Activated CD4-positive, CD25-positive, alpha-beta regulatory T cell (primary cell): ENCODE data around the gene ANKAR.
A peak's percentile ranks its signal among the peaks of the same experiment; 100 is the strongest.
"Not testable (repeated sequence)": the region's sequence is repeated elsewhere in the genome, so short reads cannot be mapped to it uniquely, and the experiment has no call there.

Experiments
- DNase-seq, 4 experiments: peaks; one replicate each; lab custom pipeline; 2025; lab: John Stamatoyannopoulos, UW

ANKAR gene

DNA sequence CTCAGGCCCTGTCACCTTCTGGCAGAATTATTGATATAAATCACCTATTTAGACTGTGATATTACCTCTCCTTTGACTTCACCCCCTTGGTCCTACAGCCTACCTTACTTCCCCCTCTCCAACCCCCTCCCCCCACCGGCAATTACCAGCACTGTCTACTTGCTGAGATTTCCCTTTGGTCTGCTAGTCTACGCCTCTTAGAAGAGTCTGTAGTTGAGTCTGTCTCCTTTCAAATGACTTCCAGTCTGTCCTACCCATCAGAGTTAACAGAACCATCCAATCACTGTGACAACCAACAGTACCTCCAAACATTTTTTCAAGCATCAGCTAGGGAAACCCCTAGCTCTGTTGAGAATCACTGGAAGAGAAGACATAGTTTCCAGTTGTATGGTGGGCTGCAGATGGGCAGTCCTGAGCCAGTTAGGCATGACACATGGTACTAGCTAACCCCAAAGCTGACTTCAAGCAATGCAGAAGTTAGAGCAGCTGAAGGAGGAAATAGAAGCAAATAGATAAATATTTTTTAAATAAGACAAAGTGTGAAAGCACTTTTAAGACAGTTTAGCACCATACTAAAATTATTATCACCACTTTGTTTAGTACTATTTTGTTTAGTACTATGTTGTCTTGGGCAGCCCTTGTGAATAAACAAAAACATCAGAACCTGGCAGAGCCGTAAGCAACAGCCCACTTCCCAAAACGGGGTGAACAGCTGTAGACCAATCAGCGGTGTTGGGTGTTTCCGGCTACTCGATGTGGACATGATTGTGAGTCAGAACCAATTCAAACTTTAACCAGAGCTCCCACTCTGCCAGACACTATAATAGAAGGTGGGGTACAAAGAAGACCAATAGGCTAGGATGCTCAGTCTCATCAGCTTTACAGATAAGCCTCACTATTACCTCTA, 15.9 kb upstream of the ANKAR start:
- no peak for DNase-seq

DNA sequence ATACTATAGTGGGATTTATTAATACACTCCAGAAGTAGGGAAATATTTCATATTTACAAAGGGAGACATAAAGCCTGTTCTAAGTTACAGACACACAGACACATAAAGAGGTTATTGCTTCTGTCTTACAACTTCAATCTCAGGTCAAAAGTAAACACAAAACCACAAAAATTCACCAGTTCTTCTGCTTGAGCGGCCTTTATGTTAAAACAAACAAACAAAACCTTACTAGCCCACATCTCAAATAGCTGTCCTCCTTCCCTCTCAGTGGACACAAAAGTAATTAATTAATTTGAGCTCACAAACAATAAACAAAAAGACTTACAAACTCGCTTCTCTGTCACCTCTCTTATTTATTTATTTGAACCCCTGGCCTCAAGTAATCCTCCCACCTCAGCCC, 14.7 kb upstream of the ANKAR start:
- DNase-seq, result no peak

DNA sequence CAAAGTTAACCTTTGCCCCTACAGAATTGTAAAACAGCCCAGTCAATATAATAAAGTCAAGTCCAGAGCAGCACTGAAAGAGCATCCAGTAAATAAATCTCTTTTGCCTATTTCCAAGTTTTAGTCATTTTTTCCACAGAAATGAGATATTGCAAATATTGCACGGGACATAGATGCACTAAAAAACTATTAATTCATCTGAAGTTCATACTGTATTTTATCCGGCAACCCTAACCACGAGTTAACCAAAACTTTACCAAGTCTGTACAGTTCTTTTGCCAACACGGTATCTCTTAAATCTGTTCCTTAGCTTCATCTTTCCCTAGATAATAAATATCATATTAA, 13.7 kb upstream of the ANKAR start:
- no peak for DNase-seq

DNA sequence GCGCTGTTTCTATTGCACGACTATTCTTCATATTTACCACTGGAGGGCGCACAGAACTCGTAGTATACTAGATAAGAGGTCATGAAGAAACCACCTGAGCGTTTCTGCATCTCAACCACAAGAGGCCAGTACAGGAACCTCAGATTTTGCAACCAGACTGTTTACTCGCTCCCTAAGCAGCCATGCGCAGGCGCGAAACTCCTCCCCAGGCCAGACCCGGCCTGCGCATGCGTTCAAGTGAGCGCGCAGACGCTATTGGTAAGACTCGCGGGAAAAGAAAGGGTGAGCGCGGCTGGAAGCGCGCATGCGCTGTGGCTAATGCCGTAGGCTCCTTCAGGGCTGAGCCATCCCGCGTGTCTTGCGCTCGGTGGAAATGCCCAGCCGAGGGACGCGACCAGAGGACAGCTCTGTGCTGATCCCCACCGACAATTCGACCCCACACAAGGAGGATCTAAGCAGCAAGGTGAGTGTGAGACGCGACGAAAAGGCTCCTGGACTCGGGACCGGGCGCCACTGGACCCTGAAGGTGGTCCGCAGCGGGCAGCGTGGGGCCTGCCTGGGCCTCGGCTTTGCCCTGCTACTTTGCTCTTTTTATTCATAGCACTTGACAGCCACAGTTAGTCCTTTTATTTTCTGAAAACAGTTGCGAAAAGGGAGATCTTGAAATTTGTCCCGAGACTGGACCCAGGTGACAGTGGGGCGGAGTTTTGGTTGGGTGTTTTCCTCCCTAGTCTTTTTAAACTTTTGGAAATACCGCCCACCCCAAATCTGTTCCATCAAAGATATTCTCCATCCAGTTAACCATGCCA, 13.1 kb upstream of the ANKAR start, which contains the start of gene ASNSD1:
Gene ASNSD1, plus strand, starts transcription at position 312 of the 809 bp plus-strand sequence. CDS start 4,674 bp downstream, outside the sequence.
- DNase-seq, result peak; percentile 94 to 98 (median 96)

DNA sequence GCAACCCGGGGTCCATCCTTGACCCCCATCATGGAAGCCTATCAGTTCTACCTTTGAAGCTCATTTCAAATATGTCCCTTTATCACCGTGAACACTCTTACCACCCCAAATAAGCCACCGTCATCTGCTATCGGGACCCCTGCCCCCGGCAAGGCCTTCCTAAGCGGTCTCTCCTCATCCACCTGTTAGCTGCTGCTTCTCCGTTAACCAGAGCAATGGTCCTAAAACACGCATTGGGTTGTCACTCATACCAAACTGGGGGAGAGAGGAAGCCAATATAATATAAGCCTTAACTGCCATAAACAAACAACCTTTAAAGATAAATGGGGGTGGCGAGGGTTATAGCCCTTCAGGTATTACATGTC, 12.5 kb upstream of the ANKAR start:
- no peak for DNase-seq

DNA sequence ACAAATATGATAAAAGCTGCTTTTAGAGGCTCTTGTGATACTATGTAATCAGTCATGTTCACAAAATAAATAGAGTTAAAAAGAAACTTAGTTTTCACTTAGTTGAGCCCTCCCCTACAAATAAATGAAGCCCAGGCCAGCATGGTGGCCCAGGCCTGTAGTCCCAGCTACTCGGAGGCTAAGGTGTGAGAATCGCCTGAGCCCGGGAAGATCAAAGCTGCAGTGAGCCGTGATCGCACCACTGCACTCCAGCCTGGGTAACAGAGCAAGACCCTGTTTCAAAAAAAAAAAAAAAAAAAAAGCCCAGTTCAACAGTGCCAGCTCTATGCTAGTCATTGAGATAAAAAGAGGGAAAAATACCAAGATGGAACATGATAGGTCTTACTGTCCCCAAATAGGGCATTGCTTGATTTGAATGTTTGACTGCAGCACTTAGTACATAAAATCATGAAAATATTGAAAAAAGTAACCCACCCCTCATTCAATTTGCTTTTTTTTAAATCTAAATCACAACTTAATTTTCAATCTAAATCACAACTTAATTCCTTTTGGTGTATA, 11.7 kb upstream of the ANKAR start:
- no peak for DNase-seq

DNA sequence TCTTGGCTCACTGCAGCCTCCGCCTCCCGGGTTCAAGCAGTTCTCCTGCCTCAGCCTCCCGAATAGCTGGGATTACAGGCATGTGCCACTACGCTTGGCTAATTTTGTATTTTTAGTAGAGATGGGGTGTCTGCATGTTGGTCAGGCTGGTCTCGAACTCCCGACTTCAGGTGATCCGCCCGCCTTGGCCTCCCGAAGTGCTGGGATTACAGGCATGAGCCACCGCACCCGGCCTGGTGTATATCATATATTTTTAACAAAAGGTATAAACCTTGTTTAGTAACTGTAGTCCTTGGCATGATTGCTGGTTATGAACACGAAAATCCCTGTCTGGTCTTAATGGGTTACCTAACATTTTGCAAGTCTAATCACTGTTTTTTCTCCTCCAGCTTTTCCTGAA, 11.2 kb upstream of the ANKAR start:
- not testable (repeated sequence) for DNase-seq

DNA sequence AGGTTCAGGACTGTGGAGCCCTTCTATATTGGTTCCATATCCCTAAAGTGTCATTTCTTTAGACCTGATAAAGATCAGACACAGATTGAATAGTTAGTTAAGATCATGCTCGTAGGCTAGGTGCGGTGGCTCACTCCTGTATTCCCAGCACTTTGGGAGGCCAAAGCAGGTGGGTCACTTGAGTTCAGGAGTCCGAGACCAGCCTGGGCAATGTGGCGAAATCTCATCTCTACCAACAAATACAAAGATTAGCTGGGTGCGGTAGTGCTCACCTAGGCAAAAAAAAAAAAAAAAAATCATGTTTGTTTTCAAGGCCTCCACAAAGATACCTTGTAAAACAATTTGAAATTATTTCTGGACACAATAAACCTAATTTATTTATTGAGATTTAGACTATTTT, 4.6 kb upstream of the ANKAR start:
- DNase-seq, result no peak

DNA sequence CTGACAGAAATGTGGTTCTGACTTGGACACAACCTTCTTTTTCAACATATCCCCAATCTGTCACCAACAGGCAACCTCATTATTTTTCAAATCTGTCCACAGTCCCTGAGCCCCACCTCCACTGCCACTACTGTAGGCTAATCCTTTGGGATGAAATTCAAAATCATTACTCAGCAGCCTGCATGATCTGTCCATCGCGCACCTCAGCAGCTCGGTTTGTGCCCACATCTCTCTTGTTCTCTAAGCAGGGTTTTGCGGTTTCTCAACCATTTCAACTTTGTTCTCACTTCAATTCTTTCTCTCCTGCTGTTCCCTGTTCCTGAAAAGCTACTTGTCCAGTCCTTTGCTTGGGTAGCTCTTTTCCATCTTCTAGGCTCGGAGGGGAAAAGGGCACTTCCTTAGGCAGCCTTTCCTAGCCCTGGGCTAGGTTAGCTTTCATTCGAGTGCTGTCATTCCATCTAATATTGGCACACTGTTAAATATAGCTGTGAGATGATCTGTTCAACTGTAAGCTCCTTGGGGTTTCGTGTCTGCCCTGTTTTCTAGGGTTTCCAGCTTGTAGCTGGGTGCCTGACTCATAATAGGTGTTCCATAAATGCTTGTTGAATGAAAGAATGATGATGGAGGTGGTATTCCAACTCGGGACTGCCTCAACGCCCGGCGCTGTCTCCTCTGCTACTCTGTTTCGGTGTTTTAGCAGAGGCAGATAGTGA, 653 bp upstream of the ANKAR start:
- DNase-seq, result no peak

DNA sequence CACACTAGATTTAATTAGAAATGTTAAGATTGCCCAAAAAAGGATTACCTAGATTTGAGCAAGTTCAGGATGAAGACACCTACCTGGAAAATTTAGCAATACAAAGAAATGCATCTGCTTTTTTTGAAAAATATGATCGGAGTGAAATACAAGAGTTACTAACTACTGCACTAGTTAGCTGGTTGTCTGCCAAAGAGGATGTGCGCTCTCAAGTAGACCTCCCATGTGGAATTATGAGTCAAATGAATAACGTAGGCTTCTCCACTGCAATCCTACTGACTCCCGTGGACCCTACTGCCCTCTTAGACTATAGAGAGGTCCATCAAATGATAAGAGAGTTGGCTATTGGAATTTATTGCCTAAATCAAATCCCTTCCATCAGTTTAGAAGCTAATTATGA, 2.0 kb downstream of the ANKAR start:
- no peak for DNase-seq

DNA sequence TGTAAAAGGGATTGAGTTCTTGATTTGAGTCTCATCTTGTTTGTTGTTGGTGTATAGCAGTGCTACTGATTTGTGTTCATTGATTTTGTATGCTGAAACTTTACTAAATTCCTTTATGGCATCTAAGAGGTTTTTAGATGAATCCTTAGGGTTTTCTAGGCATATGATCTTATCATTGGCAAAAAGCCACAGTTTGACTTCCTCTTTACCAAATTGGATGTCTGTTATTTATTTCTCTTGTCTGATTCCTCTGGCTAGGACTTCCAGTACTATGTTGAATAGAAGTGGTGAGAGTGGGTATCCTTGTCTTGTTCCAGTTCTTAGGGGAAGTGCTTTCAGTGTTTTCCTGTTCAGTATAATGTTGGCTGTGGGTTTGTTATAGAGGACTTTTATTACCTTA, 4.8 kb downstream of the ANKAR start:
- DNase-seq, result no peak

DNA sequence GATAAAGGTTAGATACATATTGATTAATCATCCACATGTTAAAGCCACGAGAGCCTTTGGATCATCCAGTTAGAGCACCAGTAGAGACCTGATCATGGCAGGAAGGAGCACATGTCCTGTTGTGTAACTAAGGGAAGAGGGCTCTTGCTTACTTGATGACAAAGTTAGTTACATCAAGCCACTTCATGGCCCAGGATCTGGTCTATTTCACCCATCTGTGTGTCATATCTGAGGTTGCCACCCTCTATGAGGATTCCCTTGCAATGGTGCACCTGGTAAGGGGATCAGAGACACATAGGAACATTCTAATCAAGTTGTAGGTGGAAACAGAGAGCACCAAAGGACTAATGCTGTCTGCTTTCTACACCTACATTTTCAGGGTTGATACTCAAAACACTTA, 6.7 kb downstream of the ANKAR start:
- no peak for DNase-seq

DNA sequence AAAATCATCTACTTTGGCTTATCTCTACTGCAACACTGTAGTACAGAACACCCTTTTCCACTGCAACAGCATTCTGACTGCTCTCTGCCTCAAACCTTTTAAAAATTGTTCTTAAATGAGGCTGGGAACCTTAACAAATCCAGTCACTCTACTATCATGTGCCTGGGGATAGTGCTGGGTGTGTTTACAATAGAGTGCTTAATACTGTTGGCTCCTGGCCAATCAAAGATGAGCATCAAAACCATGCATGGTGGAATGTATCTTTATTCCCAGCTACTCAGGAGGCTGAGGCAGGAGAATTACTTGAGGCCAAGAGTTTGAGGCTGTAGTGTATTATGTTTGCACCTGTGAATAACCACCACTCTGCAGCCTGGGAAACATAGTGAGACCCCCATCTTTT, 7.4 kb downstream of the ANKAR start:
- no peak for DNase-seq

DNA sequence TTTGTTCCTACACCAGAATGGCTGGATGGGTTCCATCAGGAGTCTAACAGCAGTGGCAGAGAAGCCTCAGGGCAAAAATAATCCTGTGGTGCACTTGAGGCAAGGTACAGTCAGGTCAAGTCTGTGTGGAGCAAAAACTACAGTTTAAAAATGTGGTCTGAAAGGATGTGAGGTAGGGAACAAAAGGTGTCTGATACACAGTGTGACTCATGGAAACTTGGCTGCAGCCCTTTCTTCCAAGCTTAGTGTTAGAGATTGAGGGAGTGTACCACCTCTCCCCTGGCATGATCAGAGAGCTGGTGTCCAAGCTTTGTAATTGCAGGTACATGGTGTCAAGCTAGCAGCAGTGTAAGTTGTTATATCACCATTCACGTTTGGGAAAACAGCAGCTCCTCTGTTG, 8.9 kb downstream of the ANKAR start:
- no peak for DNase-seq

DNA sequence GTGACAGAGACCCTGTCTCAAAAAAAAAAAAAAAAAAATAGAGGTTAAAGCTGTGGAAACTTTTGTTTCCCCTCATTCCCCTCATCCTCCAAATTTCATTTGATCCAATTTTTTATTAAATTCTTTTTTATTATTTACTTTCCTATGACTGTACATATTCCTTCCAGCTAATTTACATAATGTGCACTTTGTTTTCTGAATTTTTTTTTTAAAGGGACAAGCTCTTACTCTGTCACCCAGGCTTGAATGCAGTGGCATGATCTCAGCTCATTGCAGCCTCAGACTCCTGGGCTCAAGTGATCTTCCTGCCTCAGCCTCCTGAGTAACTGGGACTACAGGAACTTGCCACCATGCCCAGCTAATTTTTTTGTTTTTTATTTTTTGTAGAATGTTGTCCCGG, 10.3 kb downstream of the ANKAR start:
- DNase-seq, result no peak

DNA sequence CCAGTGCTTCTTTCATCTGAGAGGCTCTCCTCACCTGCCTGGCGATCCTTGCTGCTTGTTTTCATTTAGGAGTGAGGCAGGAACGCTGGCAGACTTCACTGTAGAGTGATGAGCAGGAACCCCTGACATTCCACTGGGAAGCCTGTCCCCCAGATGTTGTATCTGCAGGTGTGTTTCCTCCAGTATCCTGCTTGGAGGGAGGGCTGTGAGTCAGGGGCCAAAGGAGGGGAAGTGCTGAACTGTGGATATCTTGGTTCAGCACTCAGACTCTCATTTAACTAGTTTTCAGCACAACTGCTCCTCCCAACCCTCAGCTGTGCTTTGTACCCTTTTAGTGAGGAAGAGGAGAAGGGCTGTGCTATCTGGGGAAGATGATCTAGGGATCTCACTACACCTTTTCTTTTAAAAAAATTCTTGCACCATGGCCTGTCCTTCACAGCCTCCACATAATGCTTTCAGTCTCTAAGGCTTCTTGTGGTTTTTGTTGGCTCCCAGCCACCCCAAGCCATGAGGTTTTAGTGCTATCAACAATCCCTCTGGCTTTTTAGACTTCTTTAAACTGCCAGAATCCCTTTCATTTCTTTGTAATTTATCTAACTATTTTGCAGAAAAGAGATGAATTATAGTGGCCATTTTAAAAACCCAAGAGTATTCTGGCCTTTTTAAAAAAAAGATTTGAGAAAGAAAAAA, 11.2 kb downstream of the ANKAR start:
- no peak for DNase-seq

DNA sequence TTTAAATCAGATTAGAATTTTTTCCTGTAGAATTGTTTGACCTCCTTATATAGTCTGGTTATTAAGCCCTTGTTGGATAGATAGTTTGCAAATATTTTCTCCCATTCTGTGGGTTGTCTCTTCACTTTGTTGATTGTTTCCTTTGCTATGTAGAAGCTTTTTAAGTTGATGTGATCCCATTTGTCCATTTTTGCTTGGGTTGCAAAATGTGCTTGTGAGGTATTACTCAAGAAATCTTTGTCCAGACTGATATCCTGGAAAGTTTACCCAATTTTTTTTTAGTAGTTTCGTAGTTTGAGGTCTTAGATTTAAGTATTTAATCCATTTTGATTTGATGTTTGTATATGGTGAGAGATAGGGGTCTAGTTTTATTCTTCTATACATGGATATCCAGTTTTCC, 13.3 kb downstream of the ANKAR start:
- DNase-seq, result not testable (repeated sequence)

DNA sequence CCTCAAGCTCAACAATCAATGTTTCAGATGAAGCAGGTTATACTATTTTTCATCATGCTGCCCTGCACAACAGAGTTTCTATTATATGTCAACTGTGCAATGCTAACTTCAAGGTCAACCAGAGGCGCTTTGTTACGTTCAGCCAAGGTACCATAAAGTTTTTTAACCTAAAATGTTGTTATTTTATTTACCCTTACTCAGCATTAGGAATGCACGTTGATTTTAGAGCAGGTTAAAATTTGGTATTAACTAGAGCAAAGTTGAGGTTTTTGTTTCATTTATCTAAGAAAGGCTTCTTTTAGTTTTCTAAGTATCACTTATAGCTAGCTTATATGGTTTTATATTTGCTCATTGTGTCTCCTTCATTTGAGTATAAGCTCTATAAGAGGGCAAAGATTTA, 21.8 kb downstream of the ANKAR start:
- DNase-seq, result no peak

DNA sequence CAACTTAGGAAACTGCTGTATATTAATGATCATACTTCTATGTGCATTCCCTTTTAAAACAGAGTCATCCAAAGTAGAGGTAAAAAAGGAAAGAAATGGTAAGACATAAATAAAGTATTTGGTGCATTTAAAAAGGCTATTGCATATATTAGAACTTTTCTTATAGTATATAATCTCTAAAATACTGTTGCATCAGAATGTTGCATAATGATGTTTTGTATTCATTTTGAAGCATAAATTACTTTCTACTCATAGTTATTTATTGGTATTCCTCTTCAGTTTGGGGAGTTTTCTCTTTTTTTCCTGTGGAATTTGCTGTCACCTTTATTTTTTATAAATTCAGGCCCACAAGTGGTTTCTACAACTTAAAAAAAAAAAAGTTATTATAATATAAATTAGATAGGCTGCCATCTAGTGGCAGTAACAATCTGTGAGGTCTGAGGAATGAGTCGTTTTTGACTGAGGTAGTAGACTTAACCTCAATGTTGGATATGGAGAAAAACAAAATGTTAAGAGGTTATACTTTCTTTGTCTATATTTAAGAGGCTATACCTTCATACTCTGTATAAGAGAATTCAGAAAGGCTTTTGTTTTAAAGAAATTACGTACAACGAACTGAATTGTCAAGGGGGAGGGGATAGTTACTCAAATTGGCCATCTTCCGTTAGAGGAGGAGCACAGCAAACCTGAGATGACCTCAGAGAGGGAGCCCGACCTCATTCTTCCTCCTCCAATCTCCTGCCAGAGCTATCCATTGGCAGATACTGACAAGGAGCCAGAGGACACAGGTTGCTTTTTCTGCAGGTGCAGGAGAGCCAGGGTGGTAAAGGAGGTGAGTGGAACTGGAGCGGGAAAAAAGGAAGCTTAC, 23.8 kb downstream of the ANKAR start:
- DNase-seq, result peak in 2 of 4 experiments; percentile 1 to 12

DNA sequence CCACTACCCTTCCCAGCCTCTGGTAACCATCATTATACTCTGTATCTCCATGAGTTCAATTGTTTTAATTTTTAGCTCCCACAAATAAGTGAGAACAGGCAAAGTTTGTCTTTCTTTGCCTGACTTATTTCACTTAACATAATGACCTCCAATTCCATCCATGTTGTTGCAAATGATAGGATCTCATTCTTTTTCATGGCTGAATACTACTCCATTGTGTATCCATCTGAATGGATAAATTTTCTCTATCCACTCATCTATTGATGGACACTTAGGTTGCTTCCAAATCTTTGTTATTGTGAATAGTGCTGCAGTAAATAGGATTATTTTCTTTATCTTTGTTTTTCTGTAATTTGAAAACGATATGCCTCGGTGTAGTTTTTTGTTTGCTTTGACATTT, 26.2 kb downstream of the ANKAR start:
- DNase-seq, result no peak

DNA sequence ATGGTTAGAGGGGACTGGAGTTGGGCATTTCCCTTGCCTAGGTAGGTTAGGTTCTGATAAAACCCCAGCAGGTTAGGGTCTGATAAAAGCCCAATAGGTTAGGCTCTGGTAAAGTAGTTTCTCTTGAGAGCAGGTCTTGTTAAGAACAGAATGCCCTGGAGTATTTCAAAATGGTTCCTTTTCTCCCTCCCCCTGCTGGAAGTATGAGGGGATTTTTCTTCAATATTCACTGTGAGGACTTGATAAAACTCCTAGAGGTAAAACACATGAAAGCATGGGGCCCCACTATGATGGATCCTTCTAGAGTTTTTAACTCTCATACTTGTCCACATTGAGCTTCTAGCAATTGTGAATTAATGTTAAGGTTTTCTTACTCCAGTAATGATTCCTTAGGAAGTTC, 27.6 kb downstream of the ANKAR start:
- DNase-seq, result no peak
